PFSK-1 (cell line): ENCODE data around the gene FAM227B.

Experiments used
- FOXP2 ChIP-seq: optimal IDR thresholded peaks from 2 replicates; pipeline ENCODE3; 2011; ENCODE audit warnings: borderline replicate concordance, control low read depth, inconsistent platforms; ENCODE audit not compliant: insufficient read depth; ENCODE audit errors: extremely low read length, extremely low read depth
- POLR2AphosphoS5 ChIP-seq: IDR thresholded peaks from 2 replicates; pipeline ENCODE4 v1.6.1; 2012; ENCODE audit warnings: low read depth, mild to moderate bottlenecking, control low read depth, low read length, moderate library complexity
- SIN3A ChIP-seq: IDR thresholded peaks from 2 replicates; pipeline ENCODE4 v1.6.1; 2012; ENCODE audit warnings: mild to moderate bottlenecking, low read length, moderate library complexity, borderline replicate concordance; ENCODE audit not compliant: insufficient read depth
- TAF1 ChIP-seq: IDR thresholded peaks from 2 replicates; pipeline ENCODE4 v1.6.1; 2012; ENCODE audit warnings: low read length, control low read depth, borderline replicate concordance; ENCODE audit not compliant: insufficient read depth
- TF ChIP-seq, protein P1 (sequence below), 2 experiments: IDR thresholded peaks; 2 replicates each; pipeline versions ENCODE4 v1.6.1 to v1.8.0; 2011 to 2012; ENCODE audit warnings: low read depth in 2 of 2, low read length in 2 of 2, control low read depth in 1 of 2, inconsistent platforms in 1 of 2, mild to moderate bottlenecking in 1 of 2, moderate library complexity in 1 of 2; ENCODE audit not compliant: insufficient read depth in 1 of 2

DNA sequence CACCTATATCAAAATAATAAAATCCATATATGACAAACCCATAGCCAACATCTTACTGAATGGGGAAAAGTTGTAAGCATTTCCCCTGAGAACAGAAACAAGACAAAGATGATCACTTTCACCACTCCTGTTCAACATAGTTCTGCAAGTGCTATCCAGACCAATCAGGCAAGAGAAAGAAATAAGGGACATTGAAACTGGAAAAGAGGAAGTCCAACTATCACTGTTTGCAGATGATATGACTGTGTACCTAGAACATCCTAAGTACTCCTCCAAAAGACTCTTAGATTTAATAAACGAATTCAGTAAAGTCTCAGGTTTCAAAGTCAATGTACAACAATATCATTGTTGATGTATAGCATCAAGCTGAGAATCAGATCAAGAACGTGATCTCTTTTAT is 233.1 kb downstream of the FAM227B start:
- TF ChIP-seq FOXP2 = no peak
- TF ChIP-seq POLR2AphosphoS5 = no peak
- TF ChIP-seq, protein P1, sequence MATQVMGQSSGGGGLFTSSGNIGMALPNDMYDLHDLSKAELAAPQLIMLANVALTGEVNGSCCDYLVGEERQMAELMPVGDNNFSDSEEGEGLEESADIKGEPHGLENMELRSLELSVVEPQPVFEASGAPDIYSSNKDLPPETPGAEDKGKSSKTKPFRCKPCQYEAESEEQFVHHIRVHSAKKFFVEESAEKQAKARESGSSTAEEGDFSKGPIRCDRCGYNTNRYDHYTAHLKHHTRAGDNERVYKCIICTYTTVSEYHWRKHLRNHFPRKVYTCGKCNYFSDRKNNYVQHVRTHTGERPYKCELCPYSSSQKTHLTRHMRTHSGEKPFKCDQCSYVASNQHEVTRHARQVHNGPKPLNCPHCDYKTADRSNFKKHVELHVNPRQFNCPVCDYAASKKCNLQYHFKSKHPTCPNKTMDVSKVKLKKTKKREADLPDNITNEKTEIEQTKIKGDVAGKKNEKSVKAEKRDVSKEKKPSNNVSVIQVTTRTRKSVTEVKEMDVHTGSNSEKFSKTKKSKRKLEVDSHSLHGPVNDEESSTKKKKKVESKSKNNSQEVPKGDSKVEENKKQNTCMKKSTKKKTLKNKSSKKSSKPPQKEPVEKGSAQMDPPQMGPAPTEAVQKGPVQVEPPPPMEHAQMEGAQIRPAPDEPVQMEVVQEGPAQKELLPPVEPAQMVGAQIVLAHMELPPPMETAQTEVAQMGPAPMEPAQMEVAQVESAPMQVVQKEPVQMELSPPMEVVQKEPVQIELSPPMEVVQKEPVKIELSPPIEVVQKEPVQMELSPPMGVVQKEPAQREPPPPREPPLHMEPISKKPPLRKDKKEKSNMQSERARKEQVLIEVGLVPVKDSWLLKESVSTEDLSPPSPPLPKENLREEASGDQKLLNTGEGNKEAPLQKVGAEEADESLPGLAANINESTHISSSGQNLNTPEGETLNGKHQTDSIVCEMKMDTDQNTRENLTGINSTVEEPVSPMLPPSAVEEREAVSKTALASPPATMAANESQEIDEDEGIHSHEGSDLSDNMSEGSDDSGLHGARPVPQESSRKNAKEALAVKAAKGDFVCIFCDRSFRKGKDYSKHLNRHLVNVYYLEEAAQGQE (IDR thresholded peaks at IDR 0.05; ENCODE audit: insufficient read depth in 1 of 2, low read depth in 2 of 2, low read length in 2 of 2) = no peak
- TF ChIP-seq TAF1 = no peak
- TF ChIP-seq SIN3A = no peak
